Neural progenitor cell (in vitro differentiated cells): ENCODE data around the gene SNX4. TPM values are rescaled to one million over a fixed set of nuclear protein-coding genes. Genes with fewer than 3 reads are reported as not detected.

ENCODE experiments used
- DNase-seq: peaks from one replicate; pipeline ENCODE4 v3.0.0-alpha.2; 2016; ENCODE audit warnings: low spot score
- H2AFZ ChIP-seq: fragments of 200-600 bp; sonication (generic); replicated peaks from 2 replicates; pipeline ENCODE4 v1.6.1; 2016; ENCODE audit warnings: antibody characterized with exemption
- H3F3A ChIP-seq: fragments of 200-600 bp; sonication (generic); 2 replicates; pipeline ENCODE4 v1.6.1; 2016; ENCODE audit warnings: antibody characterized with exemption, low read depth
- H3K27ac ChIP-seq: fragments of 200-600 bp; sonication (generic); 2 replicates; pipeline ENCODE4 v1.5.1; 2016; ENCODE audit warnings: mild to moderate bottlenecking
- H3K27me3 ChIP-seq: fragments of 200-600 bp; sonication (generic); 2 replicates; pipeline ENCODE4 v1.6.1; 2016; ENCODE audit warnings: mild to moderate bottlenecking, moderate library complexity
- H3K36me3 ChIP-seq: fragments of 200-600 bp; sonication (generic); 2 replicates; pipeline ENCODE4 v1.5.1; 2016
- H3K4me1 ChIP-seq: fragments of 200-600 bp; sonication (generic); 2 replicates; pipeline ENCODE4 v1.6.1; 2016; ENCODE audit warnings: mixed run types
- H3K4me2 ChIP-seq: fragments of 200-600 bp; sonication (generic); 2 replicates; pipeline ENCODE4 v1.6.1; 2016
- H3K4me3 ChIP-seq: fragments of 200-600 bp; sonication (generic); 2 replicates; pipeline ENCODE4 v1.5.1; 2016
- H3K79me2 ChIP-seq: fragments of 200-600 bp; sonication (generic); 2 replicates; pipeline ENCODE4 v1.6.1; 2016; ENCODE audit warnings: low read depth
- H3K9ac ChIP-seq: fragments of 200-600 bp; sonication (generic); 2 replicates; pipeline ENCODE4 v1.6.1; 2016
- H3K9me3 ChIP-seq: fragments of 200-600 bp; sonication (generic); 2 replicates; pipeline ENCODE4 v1.5.1; 2016; ENCODE audit warnings: low read depth
- H4K20me1 ChIP-seq: fragments of 200-600 bp; sonication (generic); 2 replicates; pipeline ENCODE4 v1.6.1; 2016; ENCODE audit warnings: low read depth
- H3K27ac Mint-ChIP-seq: 3 replicates; pipeline ENCODE4 v1.8.0; 2021; ENCODE audit warnings: mixed read lengths
- H3K27me3 Mint-ChIP-seq: 2 replicates; pipeline ENCODE4 v1.8.0; 2022; ENCODE audit warnings: low read depth, mild to moderate bottlenecking, inconsistent platforms, moderate library complexity, mixed read lengths; ENCODE audit not compliant: insufficient read depth
- H3K36me3 Mint-ChIP-seq: 3 replicates; pipeline ENCODE4 v1.8.0; 2021; ENCODE audit warnings: mixed read lengths
- H3K4me1 Mint-ChIP-seq: 3 replicates; pipeline ENCODE4 v1.8.0; 2021; ENCODE audit warnings: mixed read lengths
- H3K4me3 Mint-ChIP-seq: 3 replicates; pipeline ENCODE4 v1.8.0; 2021; ENCODE audit warnings: mild to moderate bottlenecking, moderate library complexity, mixed read lengths
- H3K9me3 Mint-ChIP-seq: 3 replicates; pipeline ENCODE4 v1.8.0; 2020; ENCODE audit warnings: mixed read lengths
- CTCF ChIP-seq: fragments of 200-600 bp; sonication (generic); IDR thresholded peaks from 2 replicates; pipeline ENCODE4 v1.5.1; 2017; ENCODE audit warnings: antibody characterized with exemption, mild to moderate bottlenecking
- EZH2 ChIP-seq: fragments of 200-600 bp; sonication (generic); IDR thresholded peaks from 2 replicates; pipeline ENCODE4 v1.6.1; 2017; ENCODE audit warnings: antibody characterized with exemption, mild to moderate bottlenecking, moderate library complexity
- EZH2phosphoT487 ChIP-seq: fragments of 200-600 bp; sonication (generic); IDR thresholded peaks from 2 replicates; pipeline ENCODE4 v1.6.1; 2017; ENCODE audit warnings: antibody characterized with exemption
- total RNA-seq: library from RNA; depleted of rRNA; stranded (reverse); fragments of >200 nt; gene quantifications from 2 replicates; pipeline ENCODE4 v1.2.3, GENCODE V29; 2015; ENCODE audit warnings: low replicate concordance

SNX4 gene
- total RNA-seq, 1 donor from 2014 or later: 65.4 TPM

- H3K27ac ChIP-seq: no peak overlapping the region
- Mint-ChIP-seq H3K27ac (no peak overlapping the region), H3K4me1 (no peaks in the 10 kb centered on the region), H3K36me3 (peaks cover 14% of the 10 kb centered on the region), H3K9me3 (peaks cover 5% of the 10 kb centered on the region), H3K4me3 (no peak overlapping the region), H3K27me3 (peaks cover 2% of the 10 kb centered on the region)
- no peak for DNase-seq
- peaks cover 6% of the 10 kb centered on the region for H3F3A ChIP-seq
- no peak overlapping the region for H3K9ac ChIP-seq
- no peaks in the 10 kb centered on the region for H3K27me3 ChIP-seq
- no peaks in the 10 kb centered on the region for H3K4me1 ChIP-seq
- H3K4me2 ChIP-seq: no peak overlapping the region
- no peaks in the 10 kb centered on the region for H4K20me1 ChIP-seq
- no peak overlapping the region for H3K4me3 ChIP-seq
- TF ChIP-seq EZH2phosphoT487 (no peak), EZH2 (no peak), CTCF (no peak)
- H3K79me2 ChIP-seq: no peaks in the 10 kb centered on the region
- peaks cover 15% of the 10 kb centered on the region for H3K36me3 ChIP-seq
- H3K9me3 ChIP-seq: no peaks in the 10 kb centered on the region
- no peak overlapping the region for H2AFZ ChIP-seq
These were observed 76.1 kb downstream of the SNX4 start for GRCh38 chr3:125443923-125444322.

- Histone ChIP-seq H3K27ac (no peak overlapping the region), H3K79me2 (no peaks in the 10 kb centered on the region), H3K4me1 (no peaks in the 10 kb centered on the region), H3K9ac (no peak overlapping the region), H3K36me3 (peaks cover 12% of the 10 kb centered on the region), H4K20me1 (no peaks in the 10 kb centered on the region), H3K4me3 (no peak overlapping the region), H3K4me2 (no peak overlapping the region), H3F3A (peaks cover 9% of the 10 kb centered on the region), H2AFZ (no peak overlapping the region), H3K9me3 (no peaks in the 10 kb centered on the region), H3K27me3 (no peaks in the 10 kb centered on the region)
- Mint-ChIP-seq H3K36me3 (peaks cover 13% of the 10 kb centered on the region), H3K9me3 (peaks cover 5% of the 10 kb centered on the region), H3K4me1 (peaks cover under 1% of the 10 kb centered on the region), H3K27ac (no peak overlapping the region), H3K4me3 (no peak overlapping the region), H3K27me3 (peaks cover 2% of the 10 kb centered on the region)
- DNase-seq: no peak
- TF ChIP-seq CTCF: no peak
- no peak for TF ChIP-seq EZH2
- TF ChIP-seq EZH2phosphoT487: no peak
These were observed 77.5 kb downstream of the SNX4 start for GRCh38 chr3:125442506-125442905.

GRCh38 chr3:125440970-125441369 is 79.0 kb downstream of the SNX4 start:
- H3K4me3 ChIP-seq: no peak overlapping the region
- H4K20me1 ChIP-seq: no peaks in the 10 kb centered on the region
- Mint-ChIP-seq H3K4me3 (no peak overlapping the region), H3K9me3 (peaks cover 5% of the 10 kb centered on the region), H3K27ac (no peak overlapping the region), H3K4me1 (peaks cover 2% of the 10 kb centered on the region), H3K36me3 (peaks cover 5% of the 10 kb centered on the region), H3K27me3 (peaks cover 2% of the 10 kb centered on the region)
- no peak for TF ChIP-seq CTCF
- TF ChIP-seq EZH2: no peak
- TF ChIP-seq EZH2phosphoT487: no peak
- DNase-seq: no peak
- peaks cover 14% of the 10 kb centered on the region for H3F3A ChIP-seq
- H3K4me1 ChIP-seq: no peaks in the 10 kb centered on the region
- peak overlapping the region; percentile 57 for H2AFZ ChIP-seq
- no peak overlapping the region for H3K27ac ChIP-seq
- no peak overlapping the region for H3K9ac ChIP-seq
- H3K4me2 ChIP-seq: no peak overlapping the region
- no peaks in the 10 kb centered on the region for H3K9me3 ChIP-seq
- no peaks in the 10 kb centered on the region for H3K27me3 ChIP-seq
- no peaks in the 10 kb centered on the region for H3K36me3 ChIP-seq
- no peaks in the 10 kb centered on the region for H3K79me2 ChIP-seq
